AG20443 (cell line): ENCODE data around the gene CCDC148.
"Not testable (repeated sequence)": the region's sequence is repeated elsewhere in the genome, so short reads cannot be mapped to it uniquely, and the experiment has no call there.

Experiments used
- DNase-seq: peaks from one replicate; pipeline ENCODE4 v3.0.0; 2012; ENCODE audit warnings: low spot score, mixed read lengths

CCDC148 gene

DNA sequence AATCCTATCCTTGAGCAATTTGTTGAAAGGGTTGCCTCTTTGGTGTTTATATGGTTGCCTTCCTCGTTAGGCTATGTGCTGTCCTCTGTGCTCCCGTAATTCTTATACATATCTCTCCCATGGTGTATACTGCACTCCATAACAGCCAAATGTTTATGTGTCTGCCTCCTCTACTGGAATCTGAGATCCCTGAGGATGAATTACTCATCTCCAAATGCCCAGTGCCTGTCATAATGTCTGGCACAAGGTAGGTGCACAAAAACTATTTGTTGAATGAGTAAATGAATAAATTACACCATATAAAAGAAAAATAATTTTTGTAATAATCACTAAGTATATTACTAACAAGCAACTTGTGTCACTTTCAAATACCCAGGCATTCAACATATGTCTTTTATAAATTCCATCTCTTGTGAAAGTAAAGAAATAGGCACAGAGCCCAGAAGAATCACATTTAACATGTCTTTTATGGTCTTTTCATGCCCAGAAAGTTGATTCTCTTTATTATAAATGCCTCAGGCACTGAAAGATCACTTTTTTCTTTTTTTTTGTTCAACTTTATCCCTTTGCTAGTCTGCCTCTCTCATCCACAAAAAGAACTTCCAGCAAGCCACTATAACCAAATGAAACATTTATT, 164.9 kb downstream of the CCDC148 start:
- no peak for DNase-seq

DNA sequence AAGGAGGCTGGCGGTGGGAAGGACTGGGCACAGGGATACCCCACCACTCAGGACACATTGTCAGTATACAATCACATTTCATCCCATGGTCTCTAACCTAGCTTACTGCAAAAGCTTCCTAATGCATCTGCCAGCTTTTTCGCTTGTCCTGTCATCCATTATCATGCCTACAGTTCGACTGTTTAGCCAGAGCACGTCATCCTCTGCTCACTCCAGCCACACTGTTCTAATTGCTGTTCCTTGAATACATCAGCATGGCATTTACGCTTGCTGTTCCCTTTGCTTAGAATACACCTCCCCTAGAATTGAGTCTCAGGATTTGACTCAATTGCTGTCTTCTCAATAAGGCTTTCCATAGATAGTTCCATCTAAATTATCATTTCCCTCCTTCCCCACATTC, 166.3 kb downstream of the CCDC148 start:
- DNase-seq, result no peak

DNA sequence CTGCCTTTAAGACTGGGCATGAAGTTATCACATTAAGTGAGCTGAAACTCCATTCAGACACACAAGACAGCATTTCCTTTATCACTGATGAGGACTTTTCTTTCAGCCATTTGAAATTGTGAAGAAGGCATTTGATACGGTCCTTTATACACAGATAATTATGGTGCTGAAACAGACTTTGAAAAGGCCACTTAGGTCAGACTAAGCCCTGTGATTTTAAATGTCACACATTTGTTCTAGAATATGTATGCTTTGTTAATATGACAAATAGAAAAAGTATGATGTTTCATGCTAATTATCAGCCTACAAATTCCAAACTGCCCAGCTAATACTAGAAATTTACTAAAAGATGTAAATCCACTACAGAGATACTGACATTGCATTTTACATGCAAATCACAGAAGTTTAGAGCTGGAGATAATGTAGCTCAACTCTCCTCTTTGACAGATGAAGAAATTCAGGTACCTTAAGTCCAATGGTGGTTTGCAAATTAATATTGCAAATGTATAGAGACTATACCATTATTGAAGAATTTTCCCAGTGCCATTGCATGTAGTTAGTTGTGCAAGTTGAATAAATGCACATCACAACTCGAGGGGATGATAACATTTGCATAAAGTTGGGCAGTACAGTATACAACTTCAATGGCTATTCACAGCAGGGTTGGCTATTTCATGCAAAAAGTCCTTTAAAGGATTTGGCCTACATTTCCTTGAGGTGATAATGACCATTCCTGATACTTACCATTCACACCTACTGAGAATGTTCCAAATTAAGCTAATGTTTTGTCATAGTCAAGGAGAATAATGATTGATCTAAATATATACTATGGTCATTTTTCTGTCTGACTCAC, 179.7 kb downstream of the CCDC148 start:
- DNase-seq, result no peak

DNA sequence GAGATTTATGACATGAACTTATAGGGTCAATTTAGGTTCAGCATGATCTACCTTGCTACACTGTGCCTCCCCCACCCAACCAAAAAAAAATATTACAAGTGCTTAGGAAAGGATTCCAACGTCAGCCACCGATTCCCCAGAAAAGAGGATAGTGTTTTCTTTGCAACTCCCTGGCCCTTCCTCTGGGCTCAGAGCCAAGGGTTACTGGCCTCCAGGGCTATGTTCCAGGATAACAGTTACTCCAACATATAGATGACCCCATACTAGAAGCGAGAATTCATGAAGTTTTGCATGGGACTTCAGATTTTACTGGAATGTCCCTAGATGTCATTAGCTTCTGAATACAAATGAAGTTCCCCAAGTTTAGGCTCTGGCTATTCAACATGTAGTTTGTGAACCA, 182.8 kb downstream of the CCDC148 start:
- DNase-seq, result no peak

DNA sequence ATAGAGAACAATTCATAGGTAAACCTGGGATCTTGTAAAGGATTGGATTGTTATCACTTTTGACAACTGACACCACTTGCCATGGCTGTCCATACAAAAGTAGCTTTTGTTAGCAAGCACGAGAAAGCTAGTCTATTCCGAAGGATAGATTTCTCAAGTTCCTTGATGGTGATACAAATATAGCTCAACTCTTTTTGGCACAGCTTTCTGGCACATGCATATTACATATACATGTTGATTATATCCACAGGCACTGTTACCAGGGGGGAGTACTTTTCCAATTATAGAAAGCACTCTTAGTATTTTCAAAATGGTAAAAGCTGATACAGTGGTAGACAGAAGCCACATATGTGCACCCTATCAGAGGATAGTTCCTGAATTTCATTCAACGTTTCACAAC, 186.0 kb downstream of the CCDC148 start:
- DNase-seq, result no peak

DNA sequence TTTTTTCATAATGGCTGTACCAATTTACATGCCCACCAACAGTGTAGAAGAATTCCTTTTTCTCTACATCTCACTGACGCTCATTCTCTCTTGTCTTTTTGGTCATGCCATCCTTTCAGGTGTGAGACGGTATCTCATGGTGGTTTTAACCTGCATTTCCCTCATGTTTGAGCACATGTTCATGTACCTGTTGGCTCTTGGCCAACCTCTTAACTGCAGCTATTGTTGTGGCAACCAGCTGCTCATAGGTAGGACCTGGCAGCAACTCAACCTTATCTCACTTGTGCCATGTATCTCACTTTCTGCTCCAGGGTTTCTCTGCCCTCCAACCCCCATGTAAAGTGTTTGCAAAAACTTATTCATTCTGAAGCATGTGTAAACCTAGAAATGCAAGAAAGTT, 187.4 kb downstream of the CCDC148 start:
- DNase-seq, result no peak

DNA sequence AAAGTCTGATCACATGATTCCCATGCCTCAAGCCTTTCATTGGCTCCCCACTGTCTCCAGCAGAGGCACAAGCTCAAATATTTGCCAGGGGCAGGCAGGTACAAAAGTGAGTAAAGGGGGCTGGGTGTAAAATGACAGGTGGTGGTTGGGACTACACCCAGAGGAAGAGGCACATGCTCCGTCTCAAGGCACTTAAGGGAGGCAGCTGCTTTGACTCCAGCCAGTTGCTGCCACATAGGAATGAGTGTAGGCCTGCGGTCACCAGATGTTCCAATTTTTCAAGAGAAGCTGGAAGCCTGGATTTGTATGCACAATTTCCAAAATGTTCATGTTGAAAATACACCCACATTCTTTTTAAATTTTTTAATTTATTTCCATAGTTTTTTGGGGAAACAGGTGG, 190.4 kb downstream of the CCDC148 start:
- DNase-seq, result no peak

DNA sequence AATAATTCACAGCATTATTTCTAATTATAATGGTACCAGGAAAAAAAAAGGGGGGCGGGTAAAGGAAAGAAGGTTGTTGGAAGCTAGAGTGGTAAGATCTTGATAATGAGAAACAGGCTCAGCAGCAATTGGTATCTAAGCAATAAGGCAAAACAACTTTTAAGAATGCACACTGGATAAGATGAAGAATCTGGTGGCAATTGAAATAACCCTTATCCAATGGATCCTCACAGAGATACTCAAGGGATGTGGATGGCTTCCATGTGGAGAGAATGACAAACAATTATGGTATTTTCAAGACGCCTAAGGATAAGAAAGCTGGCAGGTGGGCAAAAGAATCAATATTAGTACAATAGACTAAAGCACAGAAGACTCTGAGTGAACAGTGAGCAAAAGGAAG, 201.3 kb downstream of the CCDC148 start:
- DNase-seq, result no peak

DNA sequence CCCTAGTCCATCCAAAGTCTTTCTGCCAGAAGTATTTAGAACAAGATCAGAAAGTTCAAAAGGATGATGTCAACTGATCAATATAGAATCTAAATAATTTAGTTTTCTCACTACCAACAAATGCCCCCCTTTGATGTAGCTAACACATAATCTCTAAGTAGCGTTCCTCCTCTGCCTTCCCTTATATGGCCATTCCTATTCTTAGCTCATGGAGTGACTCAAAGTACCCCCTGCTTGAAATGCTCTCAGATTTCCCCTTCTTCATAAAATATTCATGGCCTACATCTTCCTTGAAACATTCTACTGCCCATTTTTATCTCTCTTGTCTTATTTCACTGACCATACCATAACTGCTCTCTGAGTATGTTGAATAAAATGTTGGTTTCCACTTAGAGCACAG, 203.4 kb downstream of the CCDC148 start:
- DNase-seq, result no peak

DNA sequence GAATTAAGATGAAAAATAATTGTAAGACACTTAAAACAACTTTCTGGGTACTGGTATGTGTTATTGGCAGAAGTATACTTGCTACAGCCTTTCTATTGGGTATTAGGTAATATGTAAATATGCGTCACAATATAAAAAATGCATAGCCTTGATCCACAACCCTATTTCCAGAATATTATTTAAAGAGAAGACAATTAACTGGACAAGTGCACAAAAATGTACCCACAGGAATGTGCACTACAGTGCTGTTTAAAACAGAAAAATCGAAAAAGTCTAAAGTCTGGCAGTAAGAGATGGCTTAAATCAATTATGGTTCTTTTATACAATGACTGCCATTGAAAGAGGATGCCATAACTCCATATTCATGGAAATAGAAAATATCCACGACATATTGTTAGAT, 205.2 kb downstream of the CCDC148 start:
- DNase-seq, result no peak

DNA sequence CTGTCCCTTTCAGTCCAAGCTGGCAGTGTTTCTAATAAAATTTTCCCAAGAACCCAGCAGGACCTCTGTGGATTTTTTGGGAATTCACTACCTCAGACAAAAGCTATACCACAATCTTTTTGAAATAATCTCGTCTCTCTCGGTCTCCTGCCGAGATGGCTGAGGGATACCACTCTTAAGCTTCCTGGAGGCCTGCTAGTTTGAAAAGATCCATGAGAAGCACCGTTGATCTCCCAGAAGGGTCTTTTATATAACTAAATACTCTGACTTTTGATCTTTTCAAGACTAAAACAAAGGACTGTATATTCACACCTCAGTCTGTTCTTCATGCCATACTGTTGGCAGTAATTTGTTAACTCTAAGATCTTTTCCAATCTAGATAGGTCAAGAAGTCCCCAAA, 213.2 kb downstream of the CCDC148 start:
- DNase-seq, result no peak

DNA sequence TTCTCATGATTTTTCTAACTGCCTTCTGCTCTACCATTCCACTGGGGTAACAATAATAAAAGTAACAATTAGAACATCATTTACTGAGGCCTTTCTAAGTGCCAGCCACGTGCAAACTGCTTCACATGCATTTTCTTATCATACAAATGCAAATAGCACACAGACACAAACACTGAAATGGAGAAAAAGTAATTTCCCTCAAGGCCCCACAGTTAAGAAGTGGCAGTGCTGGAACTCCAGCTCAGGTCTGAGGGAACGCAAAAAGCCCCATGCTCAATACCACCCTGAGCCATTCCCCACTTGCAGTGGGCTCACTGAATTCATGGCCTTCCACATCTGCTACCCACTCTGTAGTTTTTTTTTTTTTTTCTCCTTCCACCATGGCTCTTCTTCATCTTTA, 214.3 kb downstream of the CCDC148 start:
- no peak for DNase-seq

DNA sequence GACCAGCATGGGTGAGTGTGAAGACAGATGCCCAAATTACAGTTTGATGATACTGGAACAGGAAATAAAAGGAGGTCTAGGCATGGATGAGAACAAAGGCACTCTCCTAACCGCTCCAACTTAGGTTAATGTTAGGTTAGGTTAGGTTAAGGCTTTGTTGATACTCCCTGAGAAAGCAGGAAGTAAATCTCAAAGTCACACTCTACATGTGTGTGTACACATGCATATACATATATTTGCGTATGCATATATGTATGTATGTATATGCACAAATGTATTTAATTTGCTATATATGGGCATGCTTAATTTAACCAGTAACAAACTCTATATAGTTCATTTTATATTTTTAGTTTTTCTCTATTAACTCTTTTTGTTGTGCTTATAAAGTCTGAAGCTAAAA, 215.6 kb downstream of the CCDC148 start:
- no peak for DNase-seq

DNA sequence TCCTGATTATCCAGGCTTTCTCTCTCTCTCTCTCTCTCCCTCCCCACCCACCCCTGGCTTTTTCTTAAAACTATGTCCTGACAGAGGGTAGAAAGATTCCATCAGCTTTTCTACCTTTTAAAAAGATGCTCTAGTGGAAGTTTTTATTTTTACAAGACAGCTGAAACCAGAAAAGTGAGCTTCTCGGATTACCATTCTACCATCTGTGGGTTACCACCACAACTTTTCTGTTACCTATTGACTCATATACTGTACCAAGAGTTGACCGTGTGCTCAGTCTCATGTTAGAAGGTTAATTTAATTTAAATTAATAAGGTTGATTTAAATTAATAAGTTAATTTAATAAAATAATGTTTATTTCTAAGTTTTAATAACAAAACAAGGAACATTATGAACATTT, 217.3 kb downstream of the CCDC148 start:
- DNase-seq, result no peak

DNA sequence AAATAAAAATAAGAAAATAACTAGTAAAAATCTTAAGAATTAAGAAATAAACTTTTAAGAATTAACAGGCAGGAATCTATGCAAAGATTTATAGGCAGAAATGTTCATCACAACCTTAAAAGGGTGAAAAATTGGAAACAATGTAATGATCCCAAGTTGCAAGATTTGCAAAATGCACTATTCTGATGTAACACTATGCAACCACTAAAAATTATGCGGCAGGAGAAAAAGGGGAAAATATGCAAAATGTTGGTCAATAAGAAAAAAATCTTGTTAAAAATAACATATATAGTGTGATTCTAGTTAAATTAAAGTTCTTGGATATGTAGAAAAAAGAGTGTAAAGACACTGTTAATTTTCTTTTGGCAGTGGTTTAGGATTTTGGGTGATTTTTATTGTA, 222.1 kb downstream of the CCDC148 start:
- DNase-seq, result no peak

DNA sequence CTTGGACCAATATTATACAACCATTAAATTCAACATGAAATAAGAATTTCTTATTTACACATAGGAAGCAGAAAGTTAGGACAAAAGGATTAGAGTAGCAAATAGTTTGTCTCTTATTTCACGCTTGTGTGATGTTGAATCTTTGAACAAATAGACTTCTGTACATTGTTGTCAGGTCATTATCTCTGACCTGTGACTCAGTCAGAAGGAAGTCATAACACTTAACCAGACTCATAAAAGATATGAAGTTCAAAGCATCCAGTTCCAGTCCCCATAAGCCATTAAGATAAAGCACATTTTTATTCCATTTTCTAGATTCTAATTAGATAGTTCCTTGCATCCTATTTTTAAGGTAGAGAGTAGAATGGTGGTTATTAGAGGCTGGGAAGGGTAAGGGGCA, 224.1 kb downstream of the CCDC148 start:
- DNase-seq, result no peak

DNA sequence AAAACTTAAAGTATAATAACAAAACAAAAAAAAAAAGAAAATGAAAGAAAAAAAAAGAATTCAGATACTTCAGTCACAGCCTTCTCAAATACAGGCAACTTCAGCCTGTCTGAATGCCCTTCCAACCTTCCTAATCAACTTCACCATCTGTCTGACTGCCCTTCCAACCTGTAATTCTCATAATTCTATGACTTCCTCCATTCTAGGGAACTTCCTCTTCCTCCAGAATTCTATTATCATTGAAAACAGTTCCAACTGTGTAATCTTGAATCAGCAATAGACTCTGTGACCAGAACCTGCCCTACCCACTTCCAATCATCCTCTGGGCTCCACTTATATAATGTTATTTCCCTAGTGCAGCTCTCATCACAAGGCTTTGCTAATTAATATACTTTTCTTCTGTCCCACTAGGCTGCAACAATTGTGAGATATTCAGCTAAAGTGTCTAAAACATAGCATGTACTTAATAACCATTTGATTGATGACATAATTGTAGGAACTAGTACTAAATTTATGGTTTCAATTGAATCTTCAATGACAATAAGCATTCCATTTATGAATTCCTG, 227.5 kb downstream of the CCDC148 start:
- DNase-seq, result no peak

DNA sequence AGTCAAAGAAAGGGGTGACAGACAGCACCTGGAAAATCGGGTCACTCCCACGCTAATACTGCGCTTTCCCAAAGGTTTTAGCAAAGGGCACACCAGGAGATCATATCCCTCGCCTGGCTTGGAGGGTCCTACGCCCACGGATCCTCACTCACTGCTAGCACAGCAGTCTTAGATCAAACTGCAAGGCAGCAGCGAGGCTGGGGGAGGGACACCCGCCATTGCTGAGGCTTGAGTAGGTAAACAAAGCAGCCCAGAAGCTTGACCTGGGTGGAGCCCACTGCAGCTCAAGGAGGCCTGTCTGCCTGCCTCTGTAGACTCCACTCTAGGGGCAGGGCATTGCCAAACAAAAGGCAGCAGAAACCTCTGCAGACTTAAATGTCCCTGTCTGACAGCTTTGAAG, 233.5 kb downstream of the CCDC148 start:
- DNase-seq, result not testable (repeated sequence)

DNA sequence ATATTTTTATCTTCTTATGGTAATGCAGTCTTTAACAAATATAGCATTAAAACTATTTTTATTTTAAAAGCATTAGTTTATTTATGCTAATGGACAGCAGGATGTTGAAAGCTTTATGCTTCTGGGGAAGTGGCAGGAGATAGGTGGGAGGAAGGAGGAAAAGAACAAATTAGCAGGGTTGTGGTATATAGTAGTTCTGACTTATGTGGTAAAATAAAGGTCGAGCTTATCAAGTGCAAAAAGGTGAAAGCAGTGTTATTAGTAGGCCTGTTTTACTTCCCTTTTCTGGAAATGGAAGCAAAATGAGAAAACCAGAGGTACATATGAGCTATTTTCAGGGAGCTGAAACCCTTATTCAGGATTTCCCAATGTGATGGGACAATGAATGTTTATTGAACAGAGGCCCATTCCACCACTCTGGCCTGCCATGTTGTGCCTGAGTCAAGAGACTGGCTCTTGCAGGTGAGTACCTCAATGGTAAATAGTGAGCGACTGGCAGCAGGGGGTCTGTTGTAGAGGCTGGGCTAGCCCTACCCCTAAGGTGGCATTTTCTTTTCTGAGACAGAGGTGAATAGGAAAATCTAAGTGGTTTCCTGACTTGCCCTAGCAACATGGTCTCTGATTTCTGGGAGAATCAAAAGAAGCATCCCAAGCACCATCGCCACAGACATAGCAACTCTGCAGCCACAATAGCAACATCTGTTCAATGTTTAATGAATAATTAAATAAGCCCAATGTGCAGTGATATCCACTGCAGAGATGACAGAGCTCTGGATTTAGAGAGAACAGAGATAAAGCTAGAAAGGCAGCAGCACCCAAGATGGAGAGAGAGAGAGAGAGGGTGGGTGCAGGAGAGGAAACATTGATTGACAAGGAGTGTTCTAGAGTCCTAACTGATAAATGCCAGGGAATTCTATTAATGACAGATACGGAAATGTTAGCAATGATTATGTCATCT, 235.2 kb downstream of the CCDC148 start:
- DNase-seq, result no peak

DNA sequence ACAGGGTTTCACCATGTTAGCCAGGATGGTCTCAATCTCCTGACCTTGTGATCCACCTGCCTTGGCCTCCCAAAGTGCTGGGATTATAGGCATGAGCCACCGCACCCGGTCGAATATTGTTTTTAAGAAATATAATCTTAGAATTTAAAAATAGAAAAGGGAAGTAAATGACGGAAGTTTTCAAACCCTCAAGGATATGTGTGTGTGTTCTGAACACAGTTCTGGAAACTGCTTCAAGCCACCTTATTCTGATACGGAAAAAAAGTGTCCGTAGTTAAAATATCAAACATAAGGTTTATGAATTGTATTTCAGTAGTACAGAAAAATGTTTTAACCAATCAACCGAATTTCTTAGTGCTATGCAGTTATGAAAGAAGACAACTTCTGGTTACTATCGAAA, 239.0 kb downstream of the CCDC148 start:
- DNase-seq, result no peak

DNA sequence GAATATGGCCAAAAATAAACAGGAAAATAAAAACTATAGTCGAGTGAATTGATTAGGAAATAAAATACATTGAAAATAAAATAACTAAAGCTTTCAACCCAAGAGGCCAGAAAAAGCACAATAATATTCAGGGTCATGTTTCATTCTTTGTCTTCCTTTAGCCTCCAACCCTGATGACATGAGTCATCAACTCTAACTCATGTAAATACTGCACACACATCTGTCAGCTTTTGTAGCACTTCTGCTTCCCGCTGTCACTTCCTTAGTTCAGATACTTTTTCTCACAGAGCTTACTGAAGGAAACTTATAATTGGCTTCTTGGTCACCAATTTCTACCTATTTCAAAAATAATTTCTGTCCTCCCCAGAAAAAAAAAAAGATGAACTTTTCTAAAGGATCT, 242.1 kb downstream of the CCDC148 start:
- DNase-seq, result no peak

DNA sequence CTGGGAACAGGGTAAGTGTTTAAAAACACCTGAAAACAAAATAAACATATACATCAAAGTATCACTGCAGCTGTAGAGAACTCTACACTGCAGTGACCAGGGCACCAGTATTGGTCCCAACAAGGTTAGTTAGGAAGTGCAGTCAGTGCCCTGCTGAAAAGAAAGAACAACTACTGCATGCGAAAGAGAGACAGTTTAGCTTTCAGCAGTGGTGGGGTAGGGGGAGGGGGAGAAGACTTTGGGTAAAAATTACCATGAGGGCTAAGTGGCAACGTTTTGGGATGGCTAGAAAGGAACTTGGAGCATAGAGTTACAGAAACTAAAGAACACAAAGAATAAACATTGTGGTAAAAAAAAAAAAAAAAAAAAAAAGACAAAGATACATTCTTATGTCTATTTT, 242.8 kb downstream of the CCDC148 start:
- DNase-seq, result no peak
